Anterior cingulate cortex (tissue), 58 donors: ENCODE measurements around the gene TRPC1.

ENCODE experiments used
- DNase-seq, 58 donors: peaks; one replicate each; lab custom pipeline; 2025; lab: John Stamatoyannopoulos, UW

The TRPC1 gene

DNA sequence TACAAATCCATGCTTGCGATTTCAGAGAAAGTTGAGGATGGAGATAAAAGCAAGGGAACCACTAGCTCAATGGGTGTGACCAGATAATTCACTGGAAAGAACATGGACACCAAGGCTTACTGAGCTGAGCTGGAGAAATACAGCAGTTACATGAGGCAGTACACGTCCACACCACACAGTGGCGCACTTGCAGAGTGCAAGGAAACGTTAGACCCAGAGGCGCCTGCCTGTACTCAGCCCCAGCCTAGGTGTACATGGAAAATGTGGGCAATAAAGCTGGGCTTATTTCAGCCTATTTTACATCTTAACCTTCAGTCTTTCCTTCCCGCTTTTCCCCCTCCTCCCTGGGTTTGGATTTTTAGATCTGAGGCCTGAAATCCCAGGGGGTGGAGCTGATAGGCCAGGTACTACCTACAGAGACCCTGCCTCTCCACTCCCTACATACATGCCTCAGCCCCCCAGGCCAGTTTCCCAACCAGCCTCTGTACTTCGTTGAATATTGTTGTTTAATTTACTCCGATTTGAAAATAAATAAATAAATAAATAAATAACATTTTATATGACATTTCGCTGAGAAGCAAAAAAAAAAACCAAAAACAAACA lies 105.0 kb downstream of the TRPC1 start:
- peak in 54 of 58 donors; percentile 4 to 88 (median 52) for DNase-seq

DNA sequence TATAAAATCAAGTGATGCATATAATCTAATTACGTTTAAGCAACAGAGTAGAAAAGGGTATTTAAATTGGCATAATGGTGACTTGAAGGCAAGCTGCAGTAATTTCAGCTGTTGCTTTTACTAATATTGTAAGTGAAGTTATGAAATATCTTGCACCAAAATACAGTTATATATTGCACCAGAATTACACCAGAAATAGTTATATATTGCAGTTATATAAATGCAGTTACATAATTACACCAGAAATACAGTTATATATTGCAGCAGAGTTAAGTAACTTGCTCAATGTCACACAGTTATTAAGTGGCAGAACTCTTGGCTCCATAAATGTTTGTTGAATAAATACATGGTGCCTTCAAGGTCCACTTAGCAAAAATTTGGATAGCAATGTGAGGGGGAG lies 113.7 kb downstream of the TRPC1 start:
- no peak for DNase-seq

DNA sequence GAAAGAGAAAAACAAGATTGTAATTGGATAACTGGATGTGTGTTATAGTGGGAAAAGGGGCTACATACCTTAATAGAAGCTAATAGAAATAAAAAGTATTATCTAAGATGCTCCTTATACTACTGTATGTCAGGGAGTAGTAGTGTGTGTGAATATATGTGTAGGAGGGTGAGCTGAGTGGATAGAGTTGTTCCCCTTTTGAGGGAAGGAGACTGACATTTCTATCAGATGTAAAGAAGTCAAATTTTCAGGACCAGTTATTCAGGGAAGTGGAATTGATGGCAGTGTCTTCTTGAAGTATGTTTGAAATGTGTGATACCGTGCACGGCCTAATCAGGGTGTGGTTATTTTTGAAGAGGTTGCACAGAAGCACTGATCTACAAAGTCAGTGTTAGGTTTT lies 116.0 kb downstream of the TRPC1 start:
- DNase-seq = no peak

DNA sequence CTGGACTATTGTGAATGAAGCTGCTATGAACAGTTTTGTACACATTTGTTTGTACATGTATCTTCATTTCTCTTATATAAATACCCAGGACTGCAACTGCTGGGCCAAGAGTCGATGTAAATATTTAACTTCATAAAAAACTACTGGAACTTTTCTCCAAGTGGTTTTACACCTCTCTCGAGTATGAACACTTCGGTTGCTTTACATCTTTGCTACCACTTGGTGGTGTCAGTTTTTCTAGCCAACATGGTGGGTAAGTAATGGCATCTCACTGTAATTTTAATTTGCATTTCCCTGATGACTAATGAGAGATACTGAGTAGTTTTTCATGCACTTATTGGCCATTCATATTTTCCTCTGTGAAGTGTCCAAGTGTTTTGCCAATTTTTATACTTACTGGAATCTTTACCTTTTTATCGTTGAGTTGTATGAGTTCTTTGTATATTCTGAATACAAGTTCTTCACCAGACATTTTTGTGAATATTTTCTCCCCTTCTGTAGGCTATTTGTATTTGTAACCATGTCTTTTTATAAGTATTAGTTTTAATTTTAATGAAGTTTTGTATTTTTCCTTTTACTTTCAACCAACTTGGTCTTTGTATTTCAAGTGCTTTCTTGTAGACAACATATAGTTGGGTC lies 120.6 kb downstream of the TRPC1 start:
- no peak for DNase-seq

DNA sequence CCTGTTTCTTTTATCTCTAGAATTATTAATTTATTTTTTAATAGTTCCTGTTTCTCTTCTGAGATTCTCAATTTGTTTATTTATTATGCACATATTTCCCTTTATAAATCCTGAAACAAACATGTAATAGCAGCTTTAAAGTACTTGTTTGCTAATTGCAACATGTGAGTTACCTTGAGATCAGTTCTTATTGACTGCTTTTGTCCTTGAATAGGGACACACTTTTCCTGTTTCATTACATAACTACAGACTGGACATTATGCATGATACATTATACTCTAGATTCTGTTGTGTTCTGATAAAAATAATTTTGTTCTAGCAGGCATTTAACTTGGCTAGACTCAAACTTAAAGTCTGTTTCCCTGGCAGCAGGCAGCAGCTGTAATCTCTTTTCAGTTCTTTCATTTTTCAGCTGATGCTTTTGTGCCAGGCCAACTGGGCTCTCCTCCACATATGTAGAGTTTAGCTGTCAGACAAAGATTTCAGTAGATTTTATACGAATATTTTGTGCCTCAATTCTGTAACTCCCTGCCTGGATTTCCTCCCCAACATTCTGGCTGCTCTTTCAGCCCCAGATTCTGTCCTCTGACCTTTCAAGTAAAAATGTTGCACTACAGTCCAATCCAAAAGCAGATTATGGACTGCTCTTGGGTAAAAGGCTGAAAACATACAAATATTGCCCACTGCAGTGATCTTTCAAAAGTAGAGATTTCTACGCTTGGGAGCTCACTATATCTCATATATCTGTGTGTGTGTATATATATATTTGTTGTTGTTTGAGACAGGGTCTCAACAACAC lies 123.1 kb downstream of the TRPC1 start:
- DNase-seq = peak in 11 of 58 donors; percentile 2 to 35 (median 15)

DNA sequence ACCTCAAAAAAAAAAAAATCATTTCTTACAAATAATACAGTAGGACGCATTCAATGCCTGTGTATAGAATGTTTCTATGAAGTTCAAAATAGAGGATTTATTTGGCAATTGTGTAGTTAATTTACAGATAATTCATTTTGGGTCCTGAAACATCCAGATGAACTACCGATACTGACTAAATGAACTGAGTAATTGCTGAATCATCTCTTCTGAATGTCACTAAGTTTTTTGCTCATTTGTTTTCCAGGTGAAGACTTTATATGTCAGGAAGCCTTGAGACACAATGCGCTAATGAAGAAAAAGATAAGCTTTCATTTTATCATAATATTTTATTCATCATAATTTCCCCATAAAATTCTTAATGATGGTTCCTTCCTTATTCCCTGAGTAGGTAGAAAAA lies 125.3 kb downstream of the TRPC1 start:
- DNase-seq = no peak

DNA sequence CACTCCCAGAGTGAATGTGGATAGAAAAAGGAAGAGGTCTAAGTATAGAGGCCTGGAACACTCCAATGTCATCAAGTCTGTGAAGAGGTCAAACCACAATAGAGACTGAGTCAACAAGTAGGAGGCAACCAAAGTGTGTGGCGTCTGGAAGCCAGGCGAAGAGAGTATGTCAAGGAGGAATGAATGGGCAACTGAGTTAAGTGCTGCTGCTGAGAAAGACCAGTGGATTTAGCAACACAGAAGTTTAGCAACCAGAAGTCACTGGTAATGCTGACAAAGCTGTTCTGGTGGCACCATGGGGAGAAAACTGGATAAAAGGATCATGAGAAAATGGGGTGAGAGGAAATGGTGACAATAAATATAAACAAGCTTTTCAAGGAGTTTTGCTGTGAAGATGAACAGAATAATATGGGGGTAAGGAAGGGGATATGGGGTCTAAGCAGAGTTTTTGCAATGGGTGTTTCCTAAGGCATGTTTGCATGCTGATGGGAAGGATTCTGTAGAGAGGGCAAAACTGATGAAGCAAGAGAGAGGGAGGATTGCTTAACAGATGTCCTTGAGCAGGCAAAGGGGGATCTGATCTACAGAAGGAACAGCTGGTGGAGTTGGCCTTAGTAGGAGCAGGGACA lies 126.7 kb downstream of the TRPC1 start:
- DNase-seq = no peak

DNA sequence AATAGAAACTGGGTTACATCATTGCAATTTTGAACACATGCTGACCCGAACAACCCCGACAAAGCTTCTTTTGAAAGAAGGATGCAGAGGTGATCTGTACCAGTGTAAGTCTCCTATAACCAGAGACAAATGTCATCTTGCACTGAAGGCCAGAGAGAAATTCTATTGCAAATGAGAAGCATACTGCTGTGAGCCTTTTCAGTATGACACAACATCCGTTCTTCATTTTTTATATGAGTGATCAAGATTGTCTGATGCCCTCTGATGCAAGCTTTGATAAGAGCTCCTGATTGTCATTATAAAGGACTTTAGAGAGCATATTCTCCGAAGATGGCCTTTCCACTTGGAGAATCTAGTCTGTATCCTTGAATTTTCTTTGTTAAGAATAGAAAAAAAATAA lies 128.2 kb downstream of the TRPC1 start:
- no peak for DNase-seq

DNA sequence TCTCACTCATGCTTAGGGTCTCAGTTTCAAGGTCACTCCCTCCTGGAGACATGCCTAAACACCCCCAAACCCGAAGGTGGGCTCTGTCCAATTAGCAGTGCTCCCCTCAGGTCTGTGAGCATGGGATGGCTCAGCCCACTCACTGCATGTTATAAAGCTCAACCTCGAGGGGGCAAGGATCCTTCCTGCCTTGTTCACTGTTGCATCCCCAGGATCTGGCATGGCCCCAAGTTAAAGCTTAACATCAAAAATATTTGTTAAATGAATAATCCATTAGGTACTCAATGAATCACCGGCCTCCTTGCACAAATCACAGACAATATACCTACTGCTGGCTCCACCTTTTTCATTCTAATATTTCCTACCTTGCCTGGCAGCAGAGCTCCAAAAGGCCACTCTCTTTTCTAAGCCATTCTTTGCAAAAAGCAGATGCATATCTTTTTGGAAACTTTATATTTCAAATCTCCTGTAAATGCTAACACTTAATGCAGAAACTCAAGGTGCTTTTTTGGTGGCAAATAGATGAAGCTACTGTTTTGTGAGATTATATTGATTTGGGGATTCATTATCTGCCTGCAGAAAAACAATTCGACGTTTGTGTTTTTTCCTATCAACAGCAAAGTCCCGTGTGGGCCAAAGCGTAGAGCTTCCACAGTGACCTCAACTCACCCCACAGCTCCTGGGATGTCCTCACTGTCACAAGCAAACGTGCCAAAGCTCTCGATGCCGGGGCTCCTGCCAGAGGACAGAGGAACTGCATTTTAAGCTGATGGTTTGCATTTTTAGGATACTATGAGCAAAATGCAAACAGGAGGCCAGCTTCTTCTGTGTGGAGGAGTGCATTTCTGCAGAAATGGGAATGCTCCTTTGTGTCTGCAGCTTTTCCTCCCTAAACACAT lies 129.7 kb downstream of the TRPC1 start:
- no peak for DNase-seq

DNA sequence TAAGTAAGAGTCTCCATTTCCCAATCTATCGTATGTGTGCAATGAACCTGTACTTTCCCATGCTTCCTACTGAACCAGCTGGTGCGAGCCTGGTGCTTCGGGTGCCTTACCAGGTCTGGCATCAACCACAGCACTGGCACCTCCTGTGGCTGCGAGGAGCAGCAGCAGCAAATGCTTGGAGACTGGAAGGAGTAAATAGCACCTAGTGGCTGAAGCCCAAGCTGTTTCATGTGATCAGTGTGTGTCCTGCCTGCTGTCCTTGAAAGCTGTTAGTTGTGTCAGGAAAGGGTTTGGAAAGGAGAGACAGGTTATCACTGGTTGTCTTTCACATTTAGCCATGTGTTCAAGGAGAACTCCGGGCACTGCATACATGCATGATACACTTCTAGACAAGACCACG lies 133.2 kb downstream of the TRPC1 start:
- DNase-seq = peak in 24 of 58 donors; percentile 3 to 63 (median 14)
